Measurements from ENCODE around the gene RRP1B. TPM values are rescaled to one million over a fixed set of nuclear protein-coding genes. Genes with fewer than 3 reads are reported as not detected.

The RRP1B gene
- total RNA-seq, 6 experiments from 2014 or later: 8.0 to 17.0 (median 9.8) TPM

DNA sequence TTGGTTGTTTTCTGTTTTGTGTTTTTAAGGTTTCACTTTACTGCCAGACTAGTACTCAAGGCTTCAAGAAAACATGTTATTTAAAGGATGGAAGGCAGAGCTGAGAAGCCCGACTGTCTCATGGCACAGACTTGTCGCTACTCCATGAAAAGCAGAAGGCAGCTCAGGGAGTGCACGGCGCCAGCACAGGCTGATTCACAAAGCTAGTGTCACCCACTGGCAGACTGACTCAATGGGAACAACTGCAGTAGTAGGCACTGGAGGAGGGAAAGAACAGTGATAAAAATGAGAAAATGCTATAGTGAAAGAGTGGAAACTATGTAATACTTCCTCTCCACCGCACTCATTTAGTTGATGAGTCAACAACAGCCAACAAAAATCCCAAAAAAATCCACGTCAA lies 14.8 kb upstream of the RRP1B start:
- DNase-seq (no peak), ATAC-seq (no peak)
- Histone ChIP-seq H3K9me3 (no peaks in the 10 kb centered on the region), H3K27ac (no peak overlapping the region), H3K4me3 (no peak overlapping the region), H3K36me3 (no peaks in the 10 kb centered on the region), H3K27me3 (no peaks in the 10 kb centered on the region), H3K4me1 (peaks cover 0 to 6% (median 2%) of the 10 kb centered on the region in 4 donors)
- TF ChIP-seq POLR2A (IDR thresholded peaks at IDR 0.05): no peak
- TF ChIP-seq, protein P1, sequence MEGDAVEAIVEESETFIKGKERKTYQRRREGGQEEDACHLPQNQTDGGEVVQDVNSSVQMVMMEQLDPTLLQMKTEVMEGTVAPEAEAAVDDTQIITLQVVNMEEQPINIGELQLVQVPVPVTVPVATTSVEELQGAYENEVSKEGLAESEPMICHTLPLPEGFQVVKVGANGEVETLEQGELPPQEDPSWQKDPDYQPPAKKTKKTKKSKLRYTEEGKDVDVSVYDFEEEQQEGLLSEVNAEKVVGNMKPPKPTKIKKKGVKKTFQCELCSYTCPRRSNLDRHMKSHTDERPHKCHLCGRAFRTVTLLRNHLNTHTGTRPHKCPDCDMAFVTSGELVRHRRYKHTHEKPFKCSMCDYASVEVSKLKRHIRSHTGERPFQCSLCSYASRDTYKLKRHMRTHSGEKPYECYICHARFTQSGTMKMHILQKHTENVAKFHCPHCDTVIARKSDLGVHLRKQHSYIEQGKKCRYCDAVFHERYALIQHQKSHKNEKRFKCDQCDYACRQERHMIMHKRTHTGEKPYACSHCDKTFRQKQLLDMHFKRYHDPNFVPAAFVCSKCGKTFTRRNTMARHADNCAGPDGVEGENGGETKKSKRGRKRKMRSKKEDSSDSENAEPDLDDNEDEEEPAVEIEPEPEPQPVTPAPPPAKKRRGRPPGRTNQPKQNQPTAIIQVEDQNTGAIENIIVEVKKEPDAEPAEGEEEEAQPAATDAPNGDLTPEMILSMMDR (IDR thresholded peaks at IDR 0.05): no peak
- intact Hi-C loops (cut with DNase I): no loop called here
- whole genome bisulfite sequencing (ENCODE audit: insufficient coverage, low coverage, low lambda C conversion rate, missing lambda C conversion rate): 78% methylated on average over 6 of the region's 6 CpGs

GRCh38 chr21:43645136-43645891 lies 14.0 kb upstream of the RRP1B start:
- no peaks in the 10 kb centered on the region for H3K27me3 ChIP-seq
- peaks cover 0 to under 1% (median 0%) of the 10 kb centered on the region in 4 donors for H3K4me1 ChIP-seq
- H3K36me3 ChIP-seq: no peaks in the 10 kb centered on the region
- H3K9me3 ChIP-seq: no peaks in the 10 kb centered on the region
- H3K27ac ChIP-seq: peak overlapping the region; percentile 23 to 52 (median 30)
- WGBS (ENCODE audit: insufficient coverage, low coverage, low lambda C conversion rate, missing lambda C conversion rate): 35% methylated on average over 12 of the region's 12 CpGs
- intact Hi-C loops (cut with DNase I): no loop called here
- H3K4me3 ChIP-seq: no peak overlapping the region
- ATAC-seq (peak; percentile 64 to 82 (median 80)), DNase-seq (peak in 2 of 3 donors; percentile 41 to 60)
- TF ChIP-seq, protein P1 (IDR thresholded peaks at IDR 0.05): peak; percentile 49 to 56 (median 50)
- no peak for TF ChIP-seq POLR2A (IDR thresholded peaks at IDR 0.05)

GRCh38 chr21:43645976-43646375 lies 13.4 kb upstream of the RRP1B start:
- WGBS (ENCODE audit: insufficient coverage, low coverage, low lambda C conversion rate, missing lambda C conversion rate): 34% methylated on average over 4 of the region's 4 CpGs
- Histone ChIP-seq H3K4me3 (no peak overlapping the region), H3K27ac (peak overlapping the region; percentile 23 to 52 (median 30)), H3K36me3 (no peaks in the 10 kb centered on the region), H3K9me3 (no peaks in the 10 kb centered on the region), H3K4me1 (no peaks in the 10 kb centered on the region), H3K27me3 (no peaks in the 10 kb centered on the region)
- intact Hi-C loops (cut with DNase I): no loop called here
- TF ChIP-seq POLR2A (IDR thresholded peaks at IDR 0.05): no peak
- TF ChIP-seq, protein P1 (IDR thresholded peaks at IDR 0.05): no peak
- DNase-seq (no peak), ATAC-seq (peak in 1 of 4 donors; percentile 5)

DNA sequence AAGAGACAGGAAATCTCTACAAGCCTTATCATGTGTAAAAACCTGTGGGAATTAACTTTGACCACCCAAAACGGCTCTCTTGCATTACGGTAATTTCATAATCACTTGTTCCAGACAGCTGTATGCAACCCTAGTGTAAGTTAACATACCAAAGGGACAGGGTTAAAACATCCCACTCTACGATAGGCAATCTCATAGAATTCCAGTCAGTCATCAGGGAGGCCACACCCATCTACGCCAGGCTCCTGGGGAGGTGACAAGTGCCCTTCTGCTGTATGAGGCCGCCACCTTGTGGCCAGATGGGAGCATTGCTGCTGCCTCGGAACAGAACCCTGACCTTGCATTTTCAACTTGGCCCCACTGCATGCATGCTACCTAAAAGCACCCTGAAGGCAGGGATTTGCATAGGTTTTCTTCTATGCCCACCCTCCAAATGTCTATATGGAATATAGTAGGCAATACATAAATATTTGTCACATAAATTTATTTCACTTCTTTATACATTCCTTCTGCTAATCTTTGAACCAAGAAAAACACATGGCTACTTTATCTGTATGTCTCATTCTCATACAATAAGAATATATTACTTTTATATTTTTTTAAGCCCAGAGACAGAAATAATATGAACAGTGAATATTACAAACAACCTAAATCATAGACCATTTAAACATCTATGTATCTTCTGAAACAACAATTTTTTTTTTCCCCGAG lies 12.7 kb upstream of the RRP1B start:
- WGBS (ENCODE audit: insufficient coverage, low coverage, low lambda C conversion rate, missing lambda C conversion rate): 15% methylated on average over 7 of the region's 7 CpGs
- ATAC-seq (peak; percentile 97 to 100 (median 99)), DNase-seq (peak; percentile 90 to 91 (median 91))
- TF ChIP-seq, protein P1 (IDR thresholded peaks at IDR 0.05): peak; percentile 99 to 100 (median 100)
- TF ChIP-seq POLR2A (IDR thresholded peaks at IDR 0.05): peak; percentile 16
- intact Hi-C loops (cut with DNase I): no loop called here
- H3K9me3 ChIP-seq: no peaks in the 10 kb centered on the region
- no peaks in the 10 kb centered on the region for H3K27me3 ChIP-seq
- H3K27ac ChIP-seq: peak overlapping the region in 1 of 3 donors; percentile 52
- no peaks in the 10 kb centered on the region for H3K4me1 ChIP-seq
- H3K36me3 ChIP-seq: no peaks in the 10 kb centered on the region
- no peak overlapping the region for H3K4me3 ChIP-seq

All from right lobe of liver (tissue), 6 donors.